Transverse colon (tissue), 4 donors: Measurements from ENCODE around the gene MYOZ3. TPM values are rescaled to one million over a fixed set of nuclear protein-coding genes. Genes with fewer than 3 reads are reported as not detected.
A peak's percentile ranks its signal among the peaks of the same experiment; 100 is the strongest.

ENCODE experiments used
- DNase-seq: peaks from one replicate; pipeline ENCODE4 v3.0.0-alpha.2; 2019
- H3K27ac ChIP-seq, 4 donors: fragments of 200-600 bp; sonication (generic); 2 replicates each; pipeline ENCODE4 v1.5.1; 2016 to 2018; ENCODE audit warnings: inconsistent platforms in 4 of 4
- H3K27me3 ChIP-seq: fragments of 200-600 bp; sonication (generic); 2 replicates; pipeline ENCODE4 v1.5.1; 2017; ENCODE audit warnings: inconsistent platforms
- H3K36me3 ChIP-seq, 4 donors: fragments of 200-600 bp; sonication (generic); 2 replicates each; pipeline ENCODE4 v1.5.1; 2017 to 2019; ENCODE audit warnings: inconsistent platforms in 4 of 4
- H3K4me1 ChIP-seq, 4 donors: fragments of 200-600 bp; sonication (generic); 2 replicates each; pipeline ENCODE4 v1.5.1; 2017 to 2020; ENCODE audit warnings: inconsistent platforms in 4 of 4
- H3K4me3 ChIP-seq, 4 donors: fragments of 200-600 bp; sonication (generic); 1 replicate in 1 of 4; 2 replicates in 3 of 4; pipeline versions ENCODE4 v1.5.1 to v1.6.1; 2017 to 2019; ENCODE audit warnings: inconsistent platforms in 4 of 4
- H3K9me3 ChIP-seq, 2 donors: fragments of 200-600 bp; sonication (generic); 2 replicates each; pipeline ENCODE4 v1.5.1; 2017 to 2019; ENCODE audit warnings: inconsistent platforms in 2 of 2
- EP300 ChIP-seq: sonication (generic); formaldehyde crosslinking; IDR thresholded peaks from one replicate; pipeline ENCODE4 v1.6.1; 2017; ENCODE audit warnings: antibody characterized with exemption, low read depth
- POLR2A ChIP-seq: fragments of 450-650 bp; IDR thresholded peaks from one replicate; pipeline ENCODE4 v1.6.1; 2016; ENCODE audit warnings: antibody characterized with exemption, mild to moderate bottlenecking, moderate library complexity
- POLR2AphosphoS5 ChIP-seq, 3 donors: sonication (generic); formaldehyde crosslinking; IDR thresholded peaks; one replicate each; pipeline ENCODE4 v1.6.1; 2016; ENCODE audit warnings: antibody characterized with exemption in 3 of 3
- WGBS, 2 donors: methylation state at CpG; one replicate each; pipeline ENCODE4 v1.1.5; 2018; ENCODE audit warnings: low coverage in 1 of 2; 5-methylcytosine and 5-hydroxymethylcytosine counted together
- in situ Hi-C, 4 donors: fragments of 200-750 bp; cut with MboI; loops; one replicate each; pipeline versions ENCODE4 v1.15.0 to v1.15.1; 2017; ENCODE audit warnings: low sequenced_read_pairs in 3 of 4, low pct_ligation_motif_present in 1 of 4, low pct_unique_long_range_greater_than_20kb in 1 of 4
- intact Hi-C: fragments of 100-400 bp; cut with DNase I; formaldehyde crosslinking; loops from one replicate; pipeline ENCODE4 v1.15.1; 2023; ENCODE audit warnings: low total_unique reads
- total RNA-seq, 4 donors: library from RNA; depleted of rRNA; stranded (reverse); fragments of >200 nt; gene quantifications; one replicate each; pipeline ENCODE4 v1.1.0, GENCODE V29; 2016
- TF ChIP-seq, protein P1 (sequence below), 5 experiments: fragments of 200-600 bp in 3 of 5; fragments of 450-650 bp in 2 of 5; sonication (generic) in 3 of 5; IDR thresholded peaks; 1 replicate in 2 of 5; 2 replicates in 3 of 5; pipeline ENCODE4 v1.5.1; 2016 to 2017; ENCODE audit warnings: antibody characterized with exemption in 5 of 5, inconsistent platforms in 3 of 5, mild to moderate bottlenecking in 2 of 5, moderate library complexity in 1 of 5

Gene MYOZ3
- total RNA-seq, 4 donors from 2014 or later, result not detected

DNA sequence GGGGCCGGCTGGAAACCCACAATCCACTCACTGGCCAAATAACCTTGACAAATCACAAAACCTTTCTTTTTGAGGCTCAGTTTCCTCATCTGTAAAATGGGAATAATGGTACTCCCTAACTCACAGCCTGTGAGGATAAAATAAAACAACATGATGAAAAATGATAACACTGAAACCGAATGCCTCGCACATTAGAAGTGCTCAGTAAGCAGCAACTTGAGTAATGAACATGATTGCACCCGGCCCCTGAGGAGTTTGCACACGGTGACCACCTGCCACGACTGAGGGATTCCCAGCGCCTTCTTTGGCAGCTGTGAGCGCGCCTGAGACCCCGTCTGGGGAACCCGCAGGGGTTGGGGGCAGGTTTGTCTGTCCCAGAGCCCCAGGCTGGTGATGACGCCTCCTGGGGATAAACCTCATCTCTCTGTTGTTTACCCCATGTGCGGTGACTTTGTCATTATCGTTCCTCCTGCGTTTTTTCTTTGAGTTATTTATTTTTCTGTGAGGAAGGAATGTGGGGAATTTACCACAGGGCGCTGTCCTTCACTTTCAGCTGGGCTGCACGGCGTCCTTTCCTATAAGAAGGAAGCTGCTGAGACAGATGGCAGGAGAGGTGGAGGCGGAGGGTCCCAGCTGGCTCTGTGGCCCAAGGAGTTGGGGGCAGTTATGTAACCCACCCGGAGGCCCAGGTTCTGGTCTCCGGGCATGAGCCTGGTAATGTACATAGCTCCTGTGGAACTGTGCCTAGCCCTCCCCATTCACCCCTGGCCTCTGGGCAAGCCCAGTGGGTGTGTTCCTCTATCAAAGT, 23.6 kb upstream of the MYOZ3 start:
- 31 to 51% methylated on average over 9 to 21 of the region's 21 CpGs for WGBS, 2 donors
- in situ Hi-C loops, result no loop called here

DNA sequence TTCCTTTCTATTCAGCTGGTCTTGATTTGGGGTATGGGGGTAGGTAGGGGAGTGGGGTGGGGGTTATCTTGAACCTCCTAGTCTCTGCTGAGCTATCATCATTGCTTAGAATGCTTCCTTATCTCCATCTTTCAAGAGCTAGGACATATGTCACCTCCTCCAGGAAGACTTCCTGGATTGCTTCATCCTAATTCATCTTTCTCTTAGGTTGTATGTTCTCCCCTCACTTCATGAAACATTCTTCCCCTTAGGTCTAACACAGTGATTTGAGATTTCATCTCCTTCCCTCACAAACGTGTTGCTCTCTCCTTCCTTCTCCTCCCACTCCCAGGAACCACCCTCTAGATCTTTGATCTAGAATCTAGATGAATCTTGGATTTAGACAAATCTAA, 23.0 kb upstream of the MYOZ3 start:
- Histone ChIP-seq H3K27ac (peak overlapping the region; percentile 59 to 89 (median 81)), H3K9me3 (no peaks in the 10 kb centered on the region), H3K36me3 (no peaks in the 10 kb centered on the region), H3K4me3 (no peak overlapping the region), H3K27me3 (no peaks in the 10 kb centered on the region), H3K4me1 (peaks cover 20 to 61% (median 37%) of the 10 kb centered on the region in 4 donors)
- WGBS, 2 donors, result 45 to 50% methylated on average over 1 of the region's 1 CpG
- in situ Hi-C loops (no loop called here), intact Hi-C loops (no loop called here)
- TF ChIP-seq EP300 (no peak), POLR2A (no peak), POLR2AphosphoS5 (IDR thresholded peaks at IDR 0.05) (no peak)
- TF ChIP-seq, protein P1, sequence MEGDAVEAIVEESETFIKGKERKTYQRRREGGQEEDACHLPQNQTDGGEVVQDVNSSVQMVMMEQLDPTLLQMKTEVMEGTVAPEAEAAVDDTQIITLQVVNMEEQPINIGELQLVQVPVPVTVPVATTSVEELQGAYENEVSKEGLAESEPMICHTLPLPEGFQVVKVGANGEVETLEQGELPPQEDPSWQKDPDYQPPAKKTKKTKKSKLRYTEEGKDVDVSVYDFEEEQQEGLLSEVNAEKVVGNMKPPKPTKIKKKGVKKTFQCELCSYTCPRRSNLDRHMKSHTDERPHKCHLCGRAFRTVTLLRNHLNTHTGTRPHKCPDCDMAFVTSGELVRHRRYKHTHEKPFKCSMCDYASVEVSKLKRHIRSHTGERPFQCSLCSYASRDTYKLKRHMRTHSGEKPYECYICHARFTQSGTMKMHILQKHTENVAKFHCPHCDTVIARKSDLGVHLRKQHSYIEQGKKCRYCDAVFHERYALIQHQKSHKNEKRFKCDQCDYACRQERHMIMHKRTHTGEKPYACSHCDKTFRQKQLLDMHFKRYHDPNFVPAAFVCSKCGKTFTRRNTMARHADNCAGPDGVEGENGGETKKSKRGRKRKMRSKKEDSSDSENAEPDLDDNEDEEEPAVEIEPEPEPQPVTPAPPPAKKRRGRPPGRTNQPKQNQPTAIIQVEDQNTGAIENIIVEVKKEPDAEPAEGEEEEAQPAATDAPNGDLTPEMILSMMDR (IDR thresholded peaks at IDR 0.05), result no peak
- DNase-seq, result no peak

More for the DNA sequence above, 23.6 kb upstream of the MYOZ3 start:
- TF ChIP-seq, protein P1 (IDR thresholded peaks at IDR 0.05), result no peak
- TF ChIP-seq POLR2AphosphoS5 (IDR thresholded peaks at IDR 0.05), result peak in 1 of 3 donors; percentile 20
- no peak for TF ChIP-seq POLR2A
- Histone ChIP-seq H3K4me3 (no peak overlapping the region), H3K27me3 (no peaks in the 10 kb centered on the region), H3K9me3 (no peaks in the 10 kb centered on the region), H3K36me3 (no peaks in the 10 kb centered on the region), H3K4me1 (peaks cover 15 to 55% (median 34%) of the 10 kb centered on the region in 4 donors), H3K27ac (peak overlapping the region; percentile 47 to 89 (median 68))
- intact Hi-C loops, result no loop called here
- DNase-seq, result no peak

DNA sequence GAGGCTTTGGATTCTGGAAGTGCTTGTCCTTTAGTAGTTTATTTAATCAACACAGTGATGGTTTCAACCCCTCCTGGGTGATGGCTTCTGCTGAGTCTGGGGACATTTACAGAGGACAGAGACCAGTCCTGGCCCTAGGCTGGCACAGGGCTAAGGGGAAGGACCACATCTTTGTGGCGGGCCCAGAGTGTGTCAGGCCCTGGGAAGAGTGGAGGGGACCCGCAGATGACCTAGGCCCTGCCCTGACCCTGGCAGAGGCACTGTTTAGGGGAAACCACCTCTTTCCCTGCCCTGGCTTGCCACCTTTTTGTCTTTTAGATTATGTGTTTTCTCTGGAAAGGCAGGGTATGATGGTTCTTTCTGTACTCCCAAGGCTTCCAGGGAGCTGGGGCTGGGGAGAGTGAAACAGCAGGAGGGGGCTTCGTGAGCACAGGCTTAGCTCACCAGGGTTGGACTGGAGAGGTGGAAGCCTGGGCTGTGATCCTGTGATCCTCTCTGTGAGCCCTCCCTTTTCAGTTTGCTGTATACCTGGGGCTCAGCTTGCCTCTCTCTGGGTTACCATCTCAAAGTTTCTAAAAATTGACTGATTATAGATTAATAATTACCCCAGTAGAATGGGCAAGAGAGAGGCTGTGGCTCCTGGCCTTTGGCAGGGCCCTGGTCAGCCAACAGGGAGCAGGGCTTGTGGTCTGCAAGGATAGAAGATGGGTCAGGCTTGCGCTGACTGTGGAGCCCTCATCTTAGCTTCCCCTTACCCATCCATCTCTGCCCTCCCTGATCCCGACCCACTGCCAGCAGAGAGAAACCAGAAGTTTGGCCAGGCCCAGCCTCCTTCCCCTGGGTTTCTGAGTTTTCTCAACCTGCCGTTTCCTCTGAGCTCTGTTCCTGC, 22.3 kb upstream of the MYOZ3 start:
- WGBS, 2 donors, result 74% methylated on average over 6 of the region's 6 CpGs; no CpG with 5 or more reads in 1 of the 2 donors
- in situ Hi-C loops (no loop called here), intact Hi-C loops (no loop called here)
- peaks cover 27 to 68% (median 39%) of the 10 kb centered on the region in 4 donors for H3K4me1 ChIP-seq
- H3K27me3 ChIP-seq, result no peaks in the 10 kb centered on the region
- H3K36me3 ChIP-seq, result no peaks in the 10 kb centered on the region
- H3K9me3 ChIP-seq, result no peaks in the 10 kb centered on the region
- no peak overlapping the region for H3K4me3 ChIP-seq
- no peak for DNase-seq
- peak overlapping the region; percentile 78 to 89 (median 84) for H3K27ac ChIP-seq
- TF ChIP-seq, protein P1 (IDR thresholded peaks at IDR 0.05), result no peak
- TF ChIP-seq EP300, result no peak
- no peak for TF ChIP-seq POLR2A
- TF ChIP-seq POLR2AphosphoS5 (IDR thresholded peaks at IDR 0.05), result no peak

DNA sequence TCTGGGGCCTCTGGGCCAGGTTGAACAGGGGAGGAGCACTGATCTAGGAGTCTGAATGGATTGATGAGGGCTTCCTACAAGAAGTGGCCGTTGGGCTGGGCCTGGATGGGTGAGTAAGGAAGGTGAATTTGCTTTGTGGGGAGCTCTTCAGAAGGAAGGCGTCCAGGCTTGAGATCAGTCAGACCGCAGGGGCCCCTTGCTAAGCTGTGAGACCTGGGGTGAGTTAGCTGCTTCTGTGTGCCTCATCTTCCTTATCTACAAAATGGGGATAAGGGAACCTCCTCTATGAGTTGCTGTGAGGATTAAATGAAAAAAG, 21.7 kb upstream of the MYOZ3 start:
- WGBS, 2 donors, result 87 to 100% methylated on average over 1 to 3 of the region's 3 CpGs
- no peak overlapping the region for H3K4me3 ChIP-seq
- in situ Hi-C loops, result no loop called here
- intact Hi-C loops, result no loop called here
- H3K27me3 ChIP-seq, result no peaks in the 10 kb centered on the region
- H3K36me3 ChIP-seq, result no peaks in the 10 kb centered on the region
- H3K4me1 ChIP-seq, result peaks cover 27 to 72% (median 40%) of the 10 kb centered on the region in 4 donors
- no peak for DNase-seq
- TF ChIP-seq POLR2AphosphoS5 (IDR thresholded peaks at IDR 0.05) (no peak), EP300 (no peak), POLR2A (no peak)
- TF ChIP-seq, protein P1 (IDR thresholded peaks at IDR 0.05), result no peak
- no peaks in the 10 kb centered on the region for H3K9me3 ChIP-seq
- H3K27ac ChIP-seq, result peak overlapping the region; percentile 78 to 89 (median 84)
